HG03060 (cell line): Measurements from ENCODE around the gene TRPV4.
"Not testable (repeated sequence)": the region's sequence is repeated elsewhere in the genome, so short reads cannot be mapped to it uniquely, and the experiment has no call there.

Source experiments
- ATAC-seq: cut with Tn5 transposase; IDR thresholded peaks from one replicate; pipeline ENCODE4 v1.9.1; 2021; ENCODE audit warnings: low read depth, moderate number of reproducible peaks; ENCODE audit not compliant: unreplicated experiment

TRPV4 gene

GRCh38 chr12:109861689-109862314 lies 28.6 kb upstream of the TRPV4 start:
- ATAC-seq = no peak

- ATAC-seq = no peak
Measured at GRCh38 chr12:109860977-109861376, 27.8 kb upstream of the TRPV4 start.

- ATAC-seq = no peak
Measured at GRCh38 chr12:109858764-109859163, 25.6 kb upstream of the TRPV4 start.

GRCh38 chr12:109857715-109858114 lies 24.5 kb upstream of the TRPV4 start:
- no peak for ATAC-seq

GRCh38 chr12:109855377-109855776 lies 22.2 kb upstream of the TRPV4 start:
- ATAC-seq = no peak

GRCh38 chr12:109850518-109850917 lies 17.3 kb upstream of the TRPV4 start:
- ATAC-seq = not testable (repeated sequence)

- no peak for ATAC-seq
Measured at GRCh38 chr12:109847142-109847735, 14.0 kb upstream of the TRPV4 start.

- no peak for ATAC-seq
Measured at GRCh38 chr12:109845824-109846205, 12.6 kb upstream of the TRPV4 start.

- no peak for ATAC-seq
Measured at GRCh38 chr12:109844983-109845823, 12.0 kb upstream of the TRPV4 start.

GRCh38 chr12:109844091-109844490 lies 10.9 kb upstream of the TRPV4 start:
- ATAC-seq = no peak

- no peak for ATAC-seq
Measured at GRCh38 chr12:109842021-109842420, 8.8 kb upstream of the TRPV4 start.

- ATAC-seq = no peak
Measured at GRCh38 chr12:109841356-109841755, 8.2 kb upstream of the TRPV4 start.

GRCh38 chr12:109840305-109841074 lies 7.3 kb upstream of the TRPV4 start:
- ATAC-seq = no peak

GRCh38 chr12:109839444-109839843 lies 6.2 kb upstream of the TRPV4 start:
- no peak for ATAC-seq

- no peak for ATAC-seq
Measured at GRCh38 chr12:109836916-109837315, 3.7 kb upstream of the TRPV4 start.

- ATAC-seq = no peak
Measured at GRCh38 chr12:109835827-109836226, 2.6 kb upstream of the TRPV4 start.

GRCh38 chr12:109832541-109833306 lies 474 bp downstream of the TRPV4 start:
- no peak for ATAC-seq

GRCh38 chr12:109831929-109832328 lies 1.3 kb downstream of the TRPV4 start:
- ATAC-seq = no peak

- no peak for ATAC-seq
Measured at GRCh38 chr12:109831365-109831764, 1.8 kb downstream of the TRPV4 start.

GRCh38 chr12:109830718-109831117 lies 2.5 kb downstream of the TRPV4 start:
- no peak for ATAC-seq
